ENCODE data around the gene SLC25A45.

The SLC25A45 gene

DNA sequence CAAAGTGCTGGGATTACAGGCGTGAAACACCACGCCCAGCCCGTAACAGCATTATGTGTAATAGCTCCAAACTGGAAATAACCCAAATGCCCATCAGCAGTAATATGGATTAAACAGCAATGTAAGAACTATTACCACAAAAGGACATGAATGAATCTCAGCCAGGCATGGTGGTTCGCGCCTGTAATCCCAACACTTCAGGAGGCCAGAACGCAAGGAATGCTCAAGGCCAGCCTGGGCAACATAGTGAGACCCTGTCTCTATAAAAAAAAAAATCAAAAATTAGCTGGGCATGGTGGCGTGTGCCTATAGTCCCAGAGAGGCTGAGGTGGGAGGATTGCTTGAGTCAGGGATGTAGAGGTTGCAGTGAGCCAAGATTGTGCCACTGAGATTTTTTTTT is 51.9 kb downstream of the SLC25A45 start:
- H3K4me2 ChIP-seq (ENCODE audit: low read length) = no peak overlapping the region
- no peaks in the 10 kb centered on the region for H3K27me3 ChIP-seq (ENCODE audit: insufficient read depth, low read length)
- H4K12ac ChIP-seq (ENCODE audit: low read depth, low read length) = no peak overlapping the region
- H3K4ac ChIP-seq (ENCODE audit: low read depth, low read length) = no peak overlapping the region
- H3K79me1 ChIP-seq (ENCODE audit: low read length) = peaks cover 8% of the 10 kb centered on the region
- no peak overlapping the region for H2BK120ac ChIP-seq (ENCODE audit: insufficient read depth, low read length, poor library complexity)
- no peak overlapping the region for H3K4me3 ChIP-seq (ENCODE audit: low read depth, low read length)
- no peak overlapping the region for H3K23ac ChIP-seq (ENCODE audit: low read length)
- no peak overlapping the region for H3K14ac ChIP-seq (ENCODE audit: low read length)
- no CpG with 5 or more reads among the region's 7 CpGs for WGBS (ENCODE audit: extremely low coverage, insufficient coverage, insufficient read length)
- H3K4me1 ChIP-seq (ENCODE audit: control insufficient read depth in 1 of 2, insufficient read depth in 2 of 2, low read length in 2 of 2) = peaks cover 0 to 3% of the 10 kb centered on the region in 2 experiments
- peak overlapping the region; percentile 67 for H4K8ac ChIP-seq (ENCODE audit: low read depth, low read length)
- no peak overlapping the region for H2AFZ ChIP-seq (ENCODE audit: insufficient read depth, low read length, poor library complexity)
- no peaks in the 10 kb centered on the region for H3K36me3 ChIP-seq (ENCODE audit: control insufficient read depth in 1 of 2, insufficient read depth in 2 of 2, low read length in 2 of 2)
- H3K9ac ChIP-seq (ENCODE audit: low read length) = no peak overlapping the region
- no peak for DNase-seq
- no peaks in the 10 kb centered on the region for H3K9me3 ChIP-seq (ENCODE audit: insufficient read depth, low read depth, low read length)
- no peak overlapping the region for H3K18ac ChIP-seq (ENCODE audit: low read length)
- no peak overlapping the region for H2AK5ac ChIP-seq (ENCODE audit: low read length)
- peak overlapping the region; percentile 28 for H2BK12ac ChIP-seq (ENCODE audit: low read length)
- H4K91ac ChIP-seq (ENCODE audit: low read depth, low read length) = no peak overlapping the region
- H3K79me2 ChIP-seq (ENCODE audit: control insufficient read depth, insufficient read depth, low read length, poor library complexity) = peaks cover 8% of the 10 kb centered on the region
- H2BK5ac ChIP-seq (ENCODE audit: low read depth, low read length, poor library complexity) = no peak overlapping the region
- H3K27ac ChIP-seq (ENCODE audit: low read depth, low read length) = no peak overlapping the region

DNA sequence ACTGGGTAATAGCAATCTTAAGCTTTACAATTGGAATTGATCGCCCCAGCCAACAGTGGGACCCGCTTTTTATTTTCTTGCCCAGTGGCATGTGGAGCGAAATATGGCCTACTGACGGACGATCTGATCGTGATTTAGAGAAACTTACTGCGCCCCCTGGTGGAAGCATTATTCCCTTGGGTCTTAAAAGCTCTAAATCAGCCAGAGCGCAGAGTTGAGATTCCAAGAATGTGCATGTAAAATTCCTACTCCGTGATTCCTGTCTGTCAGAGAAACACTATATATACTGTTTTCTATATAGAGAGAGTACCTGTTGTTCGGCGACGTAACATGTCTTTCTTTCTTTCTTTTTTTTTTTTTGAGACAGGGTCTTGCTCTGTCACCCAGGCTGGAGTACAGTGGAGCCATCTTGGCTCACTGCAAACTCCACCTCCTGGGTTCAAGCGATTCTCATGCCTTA is 52.5 kb downstream of the SLC25A45 start:
- Histone ChIP-seq H2BK120ac (ENCODE audit: insufficient read depth, low read length, poor library complexity) (no peak overlapping the region), H3K9me3 (ENCODE audit: insufficient read depth, low read depth, low read length) (no peaks in the 10 kb centered on the region), H3K27me3 (ENCODE audit: insufficient read depth, low read length) (no peaks in the 10 kb centered on the region), H3K36me3 (ENCODE audit: control insufficient read depth in 1 of 2, insufficient read depth in 2 of 2, low read length in 2 of 2) (no peaks in the 10 kb centered on the region), H3K4me2 (ENCODE audit: low read length) (no peak overlapping the region), H4K91ac (ENCODE audit: low read depth, low read length) (no peak overlapping the region), H3K23ac (ENCODE audit: low read length) (no peak overlapping the region), H3K4me1 (ENCODE audit: control insufficient read depth in 1 of 2, insufficient read depth in 2 of 2, low read length in 2 of 2) (peaks cover 0 to 3% of the 10 kb centered on the region in 2 experiments), H3K4ac (ENCODE audit: low read depth, low read length) (no peak overlapping the region), H3K4me3 (ENCODE audit: low read depth, low read length) (no peak overlapping the region), H2AFZ (ENCODE audit: insufficient read depth, low read length, poor library complexity) (no peak overlapping the region), H2BK5ac (ENCODE audit: low read depth, low read length, poor library complexity) (no peak overlapping the region), H3K14ac (ENCODE audit: low read length) (no peak overlapping the region), H3K79me1 (ENCODE audit: low read length) (peaks cover 8% of the 10 kb centered on the region), H2AK5ac (ENCODE audit: low read length) (no peak overlapping the region), H2BK12ac (ENCODE audit: low read length) (no peak overlapping the region), H4K12ac (ENCODE audit: low read depth, low read length) (no peak overlapping the region), H3K18ac (ENCODE audit: low read length) (no peak overlapping the region), H3K79me2 (ENCODE audit: control insufficient read depth, insufficient read depth, low read length, poor library complexity) (peaks cover 8% of the 10 kb centered on the region), H3K27ac (ENCODE audit: low read depth, low read length) (no peak overlapping the region), H4K8ac (ENCODE audit: low read depth, low read length) (peak overlapping the region; percentile 67), H3K9ac (ENCODE audit: low read length) (no peak overlapping the region)
- WGBS (ENCODE audit: extremely low coverage, insufficient coverage, insufficient read length) = no CpG with 5 or more reads among the region's 13 CpGs
- DNase-seq = peak; percentile 93 to 100

DNA sequence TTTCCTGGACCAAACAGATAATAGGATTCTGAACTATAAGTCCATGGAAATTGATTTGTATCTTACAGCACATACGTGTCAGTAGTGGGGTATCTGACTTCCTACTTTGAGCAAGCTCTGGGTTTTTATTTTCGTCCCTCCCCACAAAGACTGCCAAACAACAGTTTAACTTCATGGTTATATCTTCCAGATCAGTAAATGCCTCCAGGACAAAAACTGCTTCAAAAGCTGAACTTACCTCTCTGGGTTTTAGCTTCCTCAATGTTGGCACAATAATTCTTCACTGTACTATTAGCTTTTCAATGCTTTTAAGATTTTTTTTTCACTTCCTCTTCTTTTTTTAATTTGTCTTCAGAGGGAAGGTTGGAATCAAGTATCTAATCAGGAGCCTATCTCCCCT is 53.0 kb downstream of the SLC25A45 start:
- Histone ChIP-seq H2AFZ (ENCODE audit: insufficient read depth, low read length, poor library complexity) (no peak overlapping the region), H3K36me3 (ENCODE audit: control insufficient read depth in 1 of 2, insufficient read depth in 2 of 2, low read length in 2 of 2) (no peaks in the 10 kb centered on the region), H3K79me2 (ENCODE audit: control insufficient read depth, insufficient read depth, low read length, poor library complexity) (peaks cover 8% of the 10 kb centered on the region), H3K27ac (ENCODE audit: low read depth, low read length) (no peak overlapping the region), H3K4ac (ENCODE audit: low read depth, low read length) (no peak overlapping the region), H4K12ac (ENCODE audit: low read depth, low read length) (no peak overlapping the region), H4K8ac (ENCODE audit: low read depth, low read length) (no peak overlapping the region), H3K14ac (ENCODE audit: low read length) (no peak overlapping the region), H3K9ac (ENCODE audit: low read length) (no peak overlapping the region), H4K91ac (ENCODE audit: low read depth, low read length) (no peak overlapping the region), H3K27me3 (ENCODE audit: insufficient read depth, low read length) (no peaks in the 10 kb centered on the region), H2BK5ac (ENCODE audit: low read depth, low read length, poor library complexity) (no peak overlapping the region), H2AK5ac (ENCODE audit: low read length) (no peak overlapping the region), H2BK120ac (ENCODE audit: insufficient read depth, low read length, poor library complexity) (no peak overlapping the region), H3K4me2 (ENCODE audit: low read length) (no peak overlapping the region), H3K23ac (ENCODE audit: low read length) (no peak overlapping the region), H3K4me1 (ENCODE audit: control insufficient read depth in 1 of 2, insufficient read depth in 2 of 2, low read length in 2 of 2) (peaks cover 0 to 2% of the 10 kb centered on the region in 2 experiments), H3K18ac (ENCODE audit: low read length) (no peak overlapping the region), H2BK12ac (ENCODE audit: low read length) (no peak overlapping the region), H3K4me3 (ENCODE audit: low read depth, low read length) (no peak overlapping the region), H3K79me1 (ENCODE audit: low read length) (peaks cover 8% of the 10 kb centered on the region), H3K9me3 (ENCODE audit: insufficient read depth, low read depth, low read length) (no peaks in the 10 kb centered on the region)
- DNase-seq = no peak
- no CpG with 5 or more reads among the region's 2 CpGs for WGBS (ENCODE audit: extremely low coverage, insufficient coverage, insufficient read length)

DNA sequence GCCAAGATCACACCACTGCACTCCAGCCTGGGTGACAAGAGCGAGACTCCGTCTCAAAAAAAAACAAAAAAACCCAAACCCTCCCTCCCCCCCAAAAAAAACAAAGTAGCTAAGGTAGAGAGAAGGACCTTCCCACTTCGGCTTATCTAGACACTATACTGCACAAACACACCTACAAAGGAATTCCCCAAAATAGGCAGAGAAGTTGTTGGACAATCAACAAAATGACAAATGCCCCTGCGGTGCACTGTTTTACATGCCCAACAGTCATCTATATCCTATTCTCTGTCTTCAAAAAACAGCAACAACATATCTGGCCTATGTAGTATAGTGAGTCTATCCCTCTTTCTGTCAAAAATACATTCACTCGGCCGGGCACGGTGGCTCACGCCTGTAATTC is 55.4 kb downstream of the SLC25A45 start:
- Histone ChIP-seq H4K91ac (ENCODE audit: low read depth, low read length) (no peak overlapping the region), H4K8ac (ENCODE audit: low read depth, low read length) (no peak overlapping the region), H3K4me3 (ENCODE audit: low read depth, low read length) (no peak overlapping the region), H3K79me1 (ENCODE audit: low read length) (no peaks in the 10 kb centered on the region), H2BK5ac (ENCODE audit: low read depth, low read length, poor library complexity) (no peak overlapping the region), H3K4me2 (ENCODE audit: low read length) (no peak overlapping the region), H2BK12ac (ENCODE audit: low read length) (no peak overlapping the region), H3K4ac (ENCODE audit: low read depth, low read length) (no peak overlapping the region), H3K14ac (ENCODE audit: low read length) (no peak overlapping the region), H3K23ac (ENCODE audit: low read length) (no peak overlapping the region), H3K27ac (ENCODE audit: low read depth, low read length) (no peak overlapping the region), H3K27me3 (ENCODE audit: insufficient read depth, low read length) (no peaks in the 10 kb centered on the region), H2AFZ (ENCODE audit: insufficient read depth, low read length, poor library complexity) (no peak overlapping the region), H4K12ac (ENCODE audit: low read depth, low read length) (no peak overlapping the region), H3K36me3 (ENCODE audit: control insufficient read depth in 1 of 2, insufficient read depth in 2 of 2, low read length in 2 of 2) (peaks cover 4 to 7% of the 10 kb centered on the region in 2 experiments), H3K79me2 (ENCODE audit: control insufficient read depth, insufficient read depth, low read length, poor library complexity) (no peaks in the 10 kb centered on the region), H3K9me3 (ENCODE audit: insufficient read depth, low read depth, low read length) (no peaks in the 10 kb centered on the region), H2AK5ac (ENCODE audit: low read length) (no peak overlapping the region), H2BK120ac (ENCODE audit: insufficient read depth, low read length, poor library complexity) (no peak overlapping the region), H3K18ac (ENCODE audit: low read length) (no peak overlapping the region), H3K9ac (ENCODE audit: low read length) (no peak overlapping the region), H3K4me1 (ENCODE audit: control insufficient read depth in 1 of 2, insufficient read depth in 2 of 2, low read length in 2 of 2) (no peaks in the 10 kb centered on the region)
- WGBS (ENCODE audit: extremely low coverage, insufficient coverage, insufficient read length) = no CpG with 5 or more reads among the region's 8 CpGs
- DNase-seq = no peak

Data from trophoblast cell (in vitro differentiated cells and primary cell).